ENCODE measurements around the gene PREX1. TPM values are rescaled to one million over a fixed set of nuclear protein-coding genes. Genes with fewer than 3 reads are reported as not detected.

PREX1 gene
- total RNA-seq, 3 donors from 2014 or later, result 53.1 to 84.2 (median 65.1) TPM

GRCh38 chr20:48705240-48706115 is 122.3 kb downstream of the PREX1 start:
- TF ChIP-seq CTCF (IDR thresholded peaks at IDR 0.05) (no peak), POLR2AphosphoS5 (IDR thresholded peaks at IDR 0.05) (no peak), POLR2A (IDR thresholded peaks at IDR 0.05) (no peak)
- intact Hi-C loops (cut with DNase I; ENCODE audit: low total_unique reads), result no loop called here
- Histone ChIP-seq H3K9me3 (no peaks in the 10 kb centered on the region), H3K27ac (peak overlapping the region in 1 of 2 donors; percentile 52), H3K27me3 (no peaks in the 10 kb centered on the region), H3K36me3 (no peaks in the 10 kb centered on the region), H3K4me1 (peaks cover 0 to 10% of the 10 kb centered on the region in 2 donors), H3K4me3 (no peak overlapping the region)
- no peak for DNase-seq (ENCODE audit: low spot score in 2 of 2)

DNA sequence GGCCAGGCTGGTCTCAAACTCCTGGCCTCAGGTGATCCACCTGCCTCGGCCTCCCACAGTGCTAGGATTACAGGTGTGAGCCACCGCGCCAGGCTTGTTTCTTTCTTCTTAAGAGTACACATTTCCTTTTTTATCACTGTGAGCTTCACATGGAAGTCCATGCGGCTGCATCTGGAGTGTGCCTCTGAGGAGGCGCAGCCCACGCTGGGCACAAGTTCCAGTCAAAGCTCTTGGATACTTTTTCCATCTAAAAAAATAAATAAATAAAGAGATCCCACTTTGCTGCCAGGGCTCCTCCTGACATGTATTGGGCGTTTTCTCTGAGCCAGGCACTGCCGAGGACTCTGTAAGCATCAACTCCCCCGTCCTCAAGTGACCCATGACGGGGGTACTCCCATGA is 123.0 kb downstream of the PREX1 start:
- no peak for DNase-seq (ENCODE audit: low spot score in 2 of 2)
- intact Hi-C loops (cut with DNase I; ENCODE audit: low total_unique reads), result no loop called here
- H3K27ac ChIP-seq, result no peak overlapping the region
- no peak overlapping the region for H3K4me3 ChIP-seq
- H3K36me3 ChIP-seq, result no peaks in the 10 kb centered on the region
- no peaks in the 10 kb centered on the region for H3K27me3 ChIP-seq
- TF ChIP-seq CTCF (IDR thresholded peaks at IDR 0.05) (no peak), POLR2AphosphoS5 (IDR thresholded peaks at IDR 0.05) (no peak), POLR2A (IDR thresholded peaks at IDR 0.05) (no peak)
- no peaks in the 10 kb centered on the region for H3K9me3 ChIP-seq
- peaks cover 0 to 10% of the 10 kb centered on the region in 2 donors for H3K4me1 ChIP-seq

DNA sequence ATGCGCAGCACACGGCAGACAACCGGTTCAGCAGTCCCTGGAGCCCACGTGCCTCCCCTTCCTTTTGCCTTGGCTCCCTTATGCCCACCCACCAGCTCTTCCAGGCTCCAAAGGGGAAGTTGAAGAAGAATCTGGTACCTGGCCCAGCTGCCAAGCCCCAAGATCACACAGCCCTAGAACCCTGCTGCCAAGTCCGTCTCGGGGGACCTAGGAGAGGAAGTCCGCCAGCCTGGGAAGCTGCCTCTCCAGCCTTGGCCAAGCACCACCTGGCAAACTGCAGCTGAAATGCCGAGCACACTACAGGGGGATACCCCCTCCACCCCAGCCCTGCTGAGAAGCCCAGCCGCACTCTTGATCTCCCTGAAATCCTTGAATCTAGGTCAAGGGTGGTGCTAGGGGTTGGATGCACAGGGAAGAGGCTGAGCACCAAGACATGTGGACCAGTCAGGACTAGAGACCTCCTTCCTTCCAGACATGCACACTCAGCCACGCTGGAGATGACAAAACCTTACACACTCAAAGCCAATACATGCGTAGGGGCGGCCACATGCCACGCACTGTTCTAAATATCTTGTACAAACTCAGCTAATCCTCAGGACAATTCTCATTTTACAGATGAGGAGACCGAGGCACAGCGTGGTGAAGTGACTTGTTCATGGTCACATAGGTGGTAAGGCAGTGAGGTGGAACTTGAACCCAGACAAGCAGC is 124.1 kb downstream of the PREX1 start:
- no peak for TF ChIP-seq CTCF (IDR thresholded peaks at IDR 0.05)
- no peak for TF ChIP-seq POLR2A (IDR thresholded peaks at IDR 0.05)
- TF ChIP-seq POLR2AphosphoS5 (IDR thresholded peaks at IDR 0.05), result no peak
- peak overlapping the region in 1 of 2 donors; percentile 68 for H3K27ac ChIP-seq
- H3K4me3 ChIP-seq, result no peak overlapping the region
- no peaks in the 10 kb centered on the region for H3K36me3 ChIP-seq
- no peaks in the 10 kb centered on the region for H3K27me3 ChIP-seq
- intact Hi-C loops (cut with DNase I; ENCODE audit: low total_unique reads), result no loop called here
- H3K9me3 ChIP-seq, result no peaks in the 10 kb centered on the region
- DNase-seq (ENCODE audit: low spot score in 2 of 2), result no peak
- H3K4me1 ChIP-seq, result peaks cover 0 to 10% of the 10 kb centered on the region in 2 donors

DNA sequence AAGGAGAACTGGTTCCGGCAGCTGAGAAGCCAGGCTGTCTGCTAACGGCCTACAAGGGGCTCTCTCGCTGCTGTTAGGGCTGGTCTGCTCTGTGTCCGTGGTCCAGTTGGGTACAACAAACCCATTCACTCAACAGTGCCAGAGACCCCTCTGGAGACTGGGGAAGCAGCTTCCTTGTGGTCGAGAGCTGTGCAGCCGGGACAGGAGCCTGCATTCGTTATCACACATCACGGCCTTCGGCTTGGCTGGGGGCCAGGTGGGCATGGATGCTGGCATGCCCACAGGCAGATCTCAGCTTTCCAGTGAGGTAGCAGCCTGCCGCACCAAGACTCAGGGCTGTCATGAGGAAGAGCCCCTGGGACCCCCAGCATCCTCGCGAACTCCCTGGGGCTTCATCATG is 124.7 kb downstream of the PREX1 start:
- TF ChIP-seq POLR2A (IDR thresholded peaks at IDR 0.05) (no peak), CTCF (IDR thresholded peaks at IDR 0.05) (no peak), POLR2AphosphoS5 (IDR thresholded peaks at IDR 0.05) (no peak)
- peaks cover 2 to 10% of the 10 kb centered on the region in 2 donors for H3K4me1 ChIP-seq
- H3K27me3 ChIP-seq, result no peaks in the 10 kb centered on the region
- DNase-seq (ENCODE audit: low spot score in 2 of 2), result no peak
- H3K4me3 ChIP-seq, result no peak overlapping the region
- no peaks in the 10 kb centered on the region for H3K36me3 ChIP-seq
- H3K27ac ChIP-seq, result peak overlapping the region in 1 of 2 donors; percentile 68
- no peaks in the 10 kb centered on the region for H3K9me3 ChIP-seq
- intact Hi-C loops (cut with DNase I; ENCODE audit: low total_unique reads), result no loop called here

DNA sequence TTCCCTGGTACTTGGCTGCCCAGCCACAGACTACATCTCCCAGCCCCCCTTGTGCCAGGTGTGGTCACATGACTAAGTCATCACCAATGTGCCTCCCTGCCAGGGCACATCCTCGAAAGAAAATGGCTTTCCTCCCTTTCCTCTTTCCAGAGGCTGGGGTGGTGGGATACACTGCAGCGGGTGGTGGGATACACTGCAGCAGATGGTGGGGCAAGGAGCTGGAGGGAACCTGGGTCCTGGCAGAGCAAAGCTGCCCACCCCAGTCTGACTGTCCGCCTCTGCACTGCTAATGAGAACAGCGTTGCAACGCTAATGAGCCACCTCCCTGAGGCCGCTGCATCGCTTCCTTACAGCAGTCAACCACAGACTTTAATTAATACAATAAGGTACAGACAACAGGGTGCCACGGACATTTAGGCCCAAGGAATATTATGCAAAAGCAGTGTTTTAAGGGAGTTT is 125.3 kb downstream of the PREX1 start:
- Histone ChIP-seq H3K27ac (peak overlapping the region in 1 of 2 donors; percentile 68), H3K4me1 (peaks cover 6 to 10% of the 10 kb centered on the region in 2 donors), H3K36me3 (no peaks in the 10 kb centered on the region), H3K27me3 (no peaks in the 10 kb centered on the region), H3K4me3 (no peak overlapping the region), H3K9me3 (no peaks in the 10 kb centered on the region)
- TF ChIP-seq POLR2AphosphoS5 (IDR thresholded peaks at IDR 0.05) (no peak), CTCF (IDR thresholded peaks at IDR 0.05) (no peak)
- intact Hi-C loops (cut with DNase I; ENCODE audit: low total_unique reads), result no loop called here
- no peak for DNase-seq (ENCODE audit: low spot score in 2 of 2)
